PC-3 (cell line): ENCODE data around the gene TFAM.

Experiments used
- CTCF ChIP-seq: fragments of 300-600 bp; sonication (generic); conservative IDR thresholded peaks from 2 replicates; pipeline ENCODE4 v1.5.1; 2017; ENCODE audit warnings: antibody characterized with exemption, low read depth, mild to moderate bottlenecking, low read length
- EZH2 ChIP-seq: fragments of 300-600 bp; sonication (generic); IDR thresholded peaks from one replicate; pipeline ENCODE4 v1.6.1; 2017; ENCODE audit warnings: antibody characterized with exemption, mild to moderate bottlenecking, low read length; ENCODE audit not compliant: unreplicated experiment
- EZH2phosphoT487 ChIP-seq: fragments of 300-600 bp; sonication (generic); IDR thresholded peaks from 2 replicates; pipeline ENCODE4 v1.6.1; 2018; ENCODE audit warnings: mild to moderate bottlenecking, antibody characterized with exemption, low read length, borderline replicate concordance

- no peak for TF ChIP-seq EZH2
- no peak for TF ChIP-seq CTCF
- TF ChIP-seq EZH2phosphoT487: no peak
Measured at GRCh38 chr10:58336242-58336641, 49.0 kb upstream of the TFAM start.
